Measurements from ENCODE around the gene KRTAP10-6. TPM values are rescaled to one million over a fixed set of nuclear protein-coding genes. Genes with fewer than 3 reads are reported as not detected.
"Not testable (repeated sequence)": the region's sequence is repeated elsewhere in the genome, so short reads cannot be mapped to it uniquely, and the experiment has no call there.

Gene KRTAP10-6
- total and polyA plus RNA-seq, 2 experiments from 2014 or later: not detected

DNA sequence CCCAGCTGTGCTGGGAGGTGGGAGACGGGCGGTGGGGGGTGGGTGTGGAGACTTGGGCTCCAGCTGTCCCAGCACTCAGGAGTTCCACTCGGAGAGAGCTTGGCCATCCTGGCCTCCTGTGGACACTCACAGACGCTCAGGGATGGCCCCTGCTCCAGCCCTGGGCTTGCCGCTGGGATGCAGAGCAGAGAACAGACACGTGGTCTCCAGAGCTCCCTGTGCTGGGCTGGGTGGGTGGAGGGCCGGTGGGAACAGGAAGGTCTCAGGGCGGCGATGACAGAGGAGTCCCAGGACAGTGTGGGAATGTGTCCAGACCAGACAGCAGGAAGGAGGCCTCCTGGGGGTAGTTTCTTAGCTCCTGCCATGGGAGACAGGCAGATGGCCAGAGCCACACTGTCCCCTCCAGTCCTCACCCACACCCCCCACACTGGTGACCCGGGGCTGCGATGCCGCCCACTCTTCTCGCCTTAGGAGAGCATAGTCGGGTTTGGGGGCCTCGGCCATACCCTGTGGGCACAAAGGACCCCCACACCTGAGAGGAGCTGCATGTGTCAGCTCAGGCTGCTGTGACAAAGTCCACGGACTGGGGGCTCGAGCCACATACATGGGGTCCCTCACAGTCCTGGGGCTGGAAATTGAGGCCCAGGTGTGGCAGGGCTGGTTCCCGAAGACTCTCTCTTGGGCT, 36.5 kb upstream of the KRTAP10-6 start:
- H3K27me3 ChIP-seq (replicated peaks; ENCODE audit: insufficient read depth): no peaks in the 10 kb centered on the region
- H3K4me2 ChIP-seq (ENCODE audit: unreplicated experiment): no peak overlapping the region
- no peak overlapping the region for H3K4me3 ChIP-seq
- H2AFZ ChIP-seq: no peak overlapping the region
- no peak for TF ChIP-seq EZH2 (IDR thresholded peaks at IDR 0.05; ENCODE audit: insufficient read depth, poor library complexity, severe bottlenecking)
- TF ChIP-seq EZH2phosphoT487 (IDR thresholded peaks at IDR 0.05; ENCODE audit: insufficient read depth, low read depth): no peak
- H3K27ac ChIP-seq: no peak overlapping the region
- in situ Hi-C loops (cut with MboI): no loop called here
- H3K9ac ChIP-seq: no peak overlapping the region
- no peaks in the 10 kb centered on the region for H3K79me2 ChIP-seq (ENCODE audit: insufficient read depth)
- DNase-seq: no peak
- no peaks in the 10 kb centered on the region for H3K9me2 ChIP-seq (ENCODE audit: insufficient read depth)
- WGBS, 2 experiments (ENCODE audit: low coverage in 1 of 2, low lambda C conversion rate in 2 of 2, missing lambda C conversion rate in 2 of 2): 33 to 37% methylated on average over 16 to 18 of the region's 18 CpGs
- H3F3A ChIP-seq (ENCODE audit: insufficient read depth): no peaks in the 10 kb centered on the region
- H3K9me3 ChIP-seq (ENCODE audit: low read depth): peaks cover 4% of the 10 kb centered on the region
- H3K36me3 ChIP-seq (ENCODE audit: low read depth): no peaks in the 10 kb centered on the region
- H3K4me1 ChIP-seq (ENCODE audit: insufficient read depth): no peaks in the 10 kb centered on the region
- H4K20me1 ChIP-seq (ENCODE audit: insufficient read depth): no peaks in the 10 kb centered on the region

DNA sequence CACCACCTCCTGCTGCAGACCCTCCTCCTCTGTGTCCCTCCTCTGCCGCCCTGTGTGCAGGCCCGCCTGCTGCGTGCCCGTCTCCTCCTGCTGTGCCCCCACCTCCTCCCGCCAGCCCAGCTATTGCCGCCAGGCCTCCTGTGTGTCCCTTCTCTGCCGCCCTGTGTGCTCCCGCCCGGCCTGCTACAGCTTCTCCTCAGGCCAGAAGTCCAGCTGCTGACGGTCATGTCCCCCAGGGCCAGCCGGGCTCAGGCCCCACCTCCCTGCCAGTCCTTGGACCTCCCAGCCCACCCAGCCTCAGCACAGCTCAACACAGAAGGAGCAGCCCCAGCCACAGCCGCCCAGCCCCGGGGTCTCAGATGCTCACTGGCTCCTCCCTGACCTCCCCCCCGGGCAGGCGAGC, 35.5 kb upstream of the KRTAP10-6 start:
- H3K4me2 ChIP-seq (ENCODE audit: unreplicated experiment); H3K36me3 ChIP-seq (ENCODE audit: low read depth); H3K9ac ChIP-seq; H3K27me3 ChIP-seq (replicated peaks; ENCODE audit: insufficient read depth); H2AFZ ChIP-seq; H3K9me3 ChIP-seq (ENCODE audit: low read depth); H3K4me3 ChIP-seq; H3K4me1 ChIP-seq (ENCODE audit: insufficient read depth); in situ Hi-C loops (cut with MboI); H3K27ac ChIP-seq; DNase-seq; H3K79me2 ChIP-seq (ENCODE audit: insufficient read depth); H3F3A ChIP-seq (ENCODE audit: insufficient read depth); H3K9me2 ChIP-seq (ENCODE audit: insufficient read depth); H4K20me1 ChIP-seq (ENCODE audit: insufficient read depth): not testable (repeated sequence)
- WGBS, 2 experiments (ENCODE audit: low coverage in 1 of 2, low lambda C conversion rate in 2 of 2, missing lambda C conversion rate in 2 of 2): 15 to 43% methylated on average over 4 to 15 of the region's 15 CpGs

DNA sequence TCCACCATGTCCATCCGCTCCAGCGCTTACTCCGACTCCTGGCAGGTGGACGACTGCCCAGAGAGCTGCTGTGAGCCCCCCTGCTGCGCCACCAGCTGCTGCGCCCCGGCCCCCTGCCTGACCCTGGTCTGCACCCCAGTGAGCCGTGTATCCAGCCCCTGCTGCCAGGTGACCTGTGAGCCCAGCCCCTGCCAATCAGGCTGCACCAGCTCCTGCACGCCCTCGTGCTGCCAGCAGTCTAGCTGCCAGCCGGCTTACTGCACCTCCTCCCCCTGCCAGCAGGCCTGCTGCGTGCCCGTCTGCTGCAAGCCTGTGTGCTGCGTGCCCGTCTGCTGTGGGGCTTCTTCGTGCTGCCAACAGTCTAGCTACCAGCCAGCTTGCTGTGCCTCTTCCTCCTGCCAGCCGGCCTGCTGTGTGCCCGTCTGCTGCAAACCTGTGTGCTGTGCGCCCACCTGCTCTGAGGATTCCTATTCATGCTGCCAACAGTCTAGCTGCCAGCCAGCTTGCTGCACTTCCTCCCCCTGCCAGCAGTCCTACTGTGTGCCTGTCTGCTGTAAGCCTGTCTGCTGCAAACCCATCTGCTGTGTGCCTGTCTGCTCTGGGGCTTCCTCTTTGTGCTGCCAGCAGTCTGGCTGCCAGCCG, 35.0 kb upstream of the KRTAP10-6 start:
- H3K36me3 ChIP-seq (ENCODE audit: low read depth); in situ Hi-C loops (cut with MboI); H3K27ac ChIP-seq; H2AFZ ChIP-seq; DNase-seq; H3K4me3 ChIP-seq; H3K4me1 ChIP-seq (ENCODE audit: insufficient read depth); H3K9me2 ChIP-seq (ENCODE audit: insufficient read depth); H3F3A ChIP-seq (ENCODE audit: insufficient read depth); H3K9ac ChIP-seq; H3K4me2 ChIP-seq (ENCODE audit: unreplicated experiment); H4K20me1 ChIP-seq (ENCODE audit: insufficient read depth); H3K9me3 ChIP-seq (ENCODE audit: low read depth); H3K79me2 ChIP-seq (ENCODE audit: insufficient read depth); H3K27me3 ChIP-seq (replicated peaks; ENCODE audit: insufficient read depth): not testable (repeated sequence)
- WGBS, 2 experiments (ENCODE audit: low coverage in 1 of 2, low lambda C conversion rate in 2 of 2, missing lambda C conversion rate in 2 of 2): 31 to 44% methylated on average over 13 to 17 of the region's 20 CpGs

DNA sequence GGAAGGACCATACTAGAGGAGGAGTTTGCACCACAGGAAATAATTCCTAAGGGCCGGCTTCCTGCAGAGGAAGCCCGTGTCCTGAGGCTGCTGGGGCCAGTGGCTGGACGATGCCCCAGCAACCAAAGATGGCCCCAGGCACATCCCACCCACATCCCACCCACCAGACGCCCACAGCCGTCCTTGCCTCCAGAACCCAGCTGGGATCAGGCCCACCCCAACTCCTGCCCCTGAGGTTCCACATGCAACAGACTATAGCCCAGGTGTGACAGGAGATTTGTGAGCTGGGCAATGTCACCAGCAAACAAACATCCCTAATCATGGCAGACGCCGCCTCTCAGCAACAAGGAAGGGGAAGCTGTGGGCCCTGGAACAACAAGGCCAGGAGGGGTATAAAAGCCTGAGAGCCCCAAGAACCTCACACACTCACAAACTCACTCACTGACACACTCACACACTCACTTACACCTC, 34.4 kb upstream of the KRTAP10-6 start, which contains the start of gene KRTAP10-9:
Gene KRTAP10-9 (plus strand): TSS at position 421 of the 471 bp plus-strand sequence. CDS start 79 bp downstream, outside the sequence.
- no peak within 1 kb of the TSS for H2AFZ ChIP-seq
- no peaks in the 10 kb centered on the region for H3F3A ChIP-seq (ENCODE audit: insufficient read depth)
- in situ Hi-C loops (cut with MboI): no loop called here

More for the DNA sequence above, 34.4 kb upstream of the KRTAP10-6 start, which contains the start of gene KRTAP10-9:
- WGBS, 2 experiments (ENCODE audit: low coverage in 1 of 2, low lambda C conversion rate in 2 of 2, missing lambda C conversion rate in 2 of 2): 38 to 45% methylated on average over 6 to 7 of the region's 7 CpGs
- no peaks in the 10 kb centered on the region for H3K79me2 ChIP-seq (ENCODE audit: insufficient read depth)
- no peak within 1 kb of the TSS for H3K9ac ChIP-seq
- DNase-seq: no peak
- H3K9me3 ChIP-seq (ENCODE audit: low read depth): no peaks in the 10 kb centered on the region
- TF ChIP-seq EZH2phosphoT487 (IDR thresholded peaks at IDR 0.05; ENCODE audit: insufficient read depth, low read depth) (no peak), EZH2 (IDR thresholded peaks at IDR 0.05; ENCODE audit: insufficient read depth, poor library complexity, severe bottlenecking) (no peak)
- no peak within 1 kb of the TSS for H3K27ac ChIP-seq
- no peaks in the 10 kb centered on the region for H3K27me3 ChIP-seq (replicated peaks; ENCODE audit: insufficient read depth)
- no peaks in the 10 kb centered on the region for H3K36me3 ChIP-seq (ENCODE audit: low read depth)
- H3K4me3 ChIP-seq: no peak within 1 kb of the TSS
- H3K9me2 ChIP-seq (ENCODE audit: insufficient read depth): no peaks in the 10 kb centered on the region
- H4K20me1 ChIP-seq (ENCODE audit: insufficient read depth): no peaks in the 10 kb centered on the region
- no peaks in the 10 kb centered on the region for H3K4me1 ChIP-seq (ENCODE audit: insufficient read depth)
- H3K4me2 ChIP-seq (ENCODE audit: unreplicated experiment): no peak within 1 kb of the TSS
